ENCODE data around the gene AKIRIN1.
"Not testable (repeated sequence)": the region's sequence is repeated elsewhere in the genome, so short reads cannot be mapped to it uniquely, and the experiment has no call there.

AKIRIN1 gene

DNA sequence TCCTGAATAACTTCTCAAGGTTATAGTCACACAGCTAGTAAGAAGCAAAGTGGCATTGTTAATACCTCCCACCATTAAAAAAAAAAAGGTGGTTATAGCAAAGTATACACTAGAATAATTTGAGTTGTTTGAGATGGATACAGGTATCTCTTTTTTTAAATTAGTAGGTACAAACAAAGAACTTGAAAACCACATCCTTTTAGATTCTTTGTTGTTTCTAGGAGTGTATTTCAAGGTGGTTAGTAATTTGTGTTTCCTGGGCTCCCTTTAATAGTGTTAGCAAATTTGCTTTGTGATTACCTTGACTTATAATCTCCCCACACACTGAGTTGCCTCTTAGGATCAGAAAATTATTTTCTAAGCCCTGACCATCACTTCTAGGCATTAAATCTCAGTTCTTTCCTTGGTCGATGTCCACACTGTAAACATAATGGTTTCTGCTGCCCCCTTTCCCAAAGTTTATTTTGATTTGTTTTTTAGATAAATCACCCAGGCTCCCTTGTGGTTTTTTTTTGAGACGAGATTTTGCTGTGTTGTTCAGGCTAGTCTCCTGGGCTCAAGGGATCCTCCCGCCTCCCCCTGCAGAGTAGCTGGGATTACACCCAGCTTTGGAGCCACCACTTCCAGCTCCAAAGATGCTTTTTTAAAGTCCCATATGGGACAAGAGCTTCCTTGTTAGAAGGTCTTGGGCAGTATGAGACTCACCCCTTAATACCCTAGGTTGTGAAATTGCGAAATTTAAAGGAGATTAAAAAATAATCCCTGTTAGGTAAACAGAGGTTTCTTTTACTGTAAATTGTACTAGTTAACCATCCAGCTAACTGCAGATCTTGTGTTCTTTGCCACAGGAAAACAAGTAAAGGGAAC lies 6.2 kb downstream of the AKIRIN1 start:
- no peak for DNase-seq

DNA sequence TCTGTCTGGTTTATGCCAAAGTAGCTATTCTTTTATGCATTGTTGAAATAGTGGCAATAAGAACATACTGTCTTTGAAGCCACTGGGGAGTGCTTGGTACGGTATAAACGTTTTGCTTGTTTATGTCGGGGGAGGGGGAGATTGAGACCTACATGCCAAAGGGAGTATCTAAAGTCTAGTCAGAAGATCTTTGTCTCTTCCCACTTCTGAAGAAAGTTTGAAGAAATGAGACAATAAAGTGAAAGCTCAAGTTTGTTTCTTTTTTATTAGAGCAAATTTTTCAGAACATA lies 6.8 kb downstream of the AKIRIN1 start:
- DNase-seq: no peak

DNA sequence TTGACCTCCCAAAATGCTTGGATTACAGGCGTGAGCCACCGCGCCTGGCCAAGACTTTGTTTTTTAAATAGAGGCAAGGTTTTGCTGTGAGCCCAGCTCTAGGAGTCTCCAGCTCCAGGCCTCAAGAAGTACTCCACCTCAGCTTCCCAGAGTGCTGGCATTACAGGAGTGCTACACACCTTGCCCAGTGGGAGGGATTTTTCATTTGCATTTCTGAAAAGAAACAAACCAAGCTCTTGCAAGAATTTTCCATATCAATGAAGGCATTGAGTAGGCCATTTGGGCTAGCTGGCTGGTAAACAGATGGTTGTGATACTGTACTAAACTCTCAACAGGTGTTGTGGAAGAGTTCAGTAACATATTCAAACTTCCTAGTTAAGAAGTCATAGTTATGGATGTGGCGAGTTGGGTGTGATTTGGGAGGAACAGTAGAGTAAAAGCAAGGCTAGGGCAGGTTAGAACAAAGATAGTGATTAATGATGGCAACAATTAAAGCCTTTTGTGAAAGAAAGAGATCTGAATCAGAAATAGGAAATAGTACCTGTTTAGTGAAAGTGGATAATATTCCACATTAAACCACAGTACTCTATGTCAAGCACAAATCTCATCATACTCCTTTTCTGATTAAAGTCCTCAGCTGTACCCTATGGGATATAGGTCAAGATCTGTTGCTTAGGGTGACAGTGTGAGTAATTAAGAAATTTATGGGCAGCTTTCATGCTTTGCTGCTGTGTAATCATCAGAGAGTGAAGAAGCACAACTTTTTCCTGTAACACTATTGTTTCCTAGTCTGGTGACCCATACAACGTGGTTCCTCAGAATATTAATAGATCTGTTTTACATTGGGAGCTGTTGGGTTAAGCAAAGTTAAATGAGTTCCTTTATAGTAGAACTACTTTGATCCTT lies 10.7 kb downstream of the AKIRIN1 start:
- DNase-seq: no peak

DNA sequence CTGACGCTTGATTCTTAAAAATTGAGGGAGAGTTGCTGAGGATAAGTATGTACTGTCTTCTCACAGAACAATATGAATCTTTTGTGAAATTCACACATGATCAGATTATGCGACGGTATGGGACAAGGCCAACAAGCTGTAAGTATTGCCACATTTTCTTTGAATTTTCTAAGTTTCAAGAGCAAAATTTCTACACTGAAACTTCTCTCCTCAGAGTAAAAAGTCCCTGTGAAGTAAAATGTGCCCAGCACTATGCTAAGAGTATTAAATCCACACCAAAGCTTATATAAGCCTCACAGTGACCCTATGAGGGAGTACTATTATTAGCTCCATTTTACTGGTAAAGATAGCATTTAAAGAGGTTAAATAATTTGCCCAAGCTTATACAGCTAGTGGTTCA lies 12.2 kb downstream of the AKIRIN1 start:
- no peak for DNase-seq

DNA sequence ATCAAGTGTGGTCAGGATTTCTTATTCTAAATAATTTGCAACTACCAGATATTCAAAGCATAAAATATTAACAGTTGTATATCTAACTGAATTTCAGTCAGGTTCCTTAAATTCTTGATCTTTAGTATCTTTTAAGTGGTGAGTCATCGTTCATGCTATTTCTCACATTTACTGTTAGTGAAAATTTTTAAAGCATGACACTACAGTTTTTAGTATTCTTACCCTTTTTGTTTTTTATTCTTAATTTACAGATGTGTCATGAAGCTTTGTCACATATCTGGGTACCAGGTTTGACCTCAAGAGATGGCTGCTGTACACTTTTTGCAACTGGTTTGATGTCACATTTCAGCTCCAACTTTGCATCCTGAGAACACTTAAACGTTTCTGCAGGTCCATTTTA lies 12.7 kb downstream of the AKIRIN1 start:
- DNase-seq: no peak

DNA sequence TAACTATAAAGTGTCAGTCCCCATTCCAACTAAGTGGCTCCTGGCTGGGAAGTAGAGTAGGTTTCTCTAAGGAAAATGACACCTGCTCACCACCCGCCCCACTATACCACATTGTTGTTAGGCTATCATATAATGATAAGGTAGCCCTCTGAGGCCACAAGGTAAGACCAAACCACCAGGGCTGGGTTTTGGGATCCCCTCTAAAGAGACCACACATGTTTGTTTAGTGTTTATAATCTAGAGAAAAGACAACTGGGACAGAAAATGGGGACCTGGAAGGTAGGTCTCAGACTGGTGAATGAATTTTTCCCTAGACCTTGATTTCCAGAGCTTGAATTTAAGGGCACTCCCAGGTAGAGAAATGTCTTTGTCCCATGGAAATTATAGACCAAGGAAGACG lies 15.2 kb downstream of the AKIRIN1 start:
- no peak for DNase-seq

DNA sequence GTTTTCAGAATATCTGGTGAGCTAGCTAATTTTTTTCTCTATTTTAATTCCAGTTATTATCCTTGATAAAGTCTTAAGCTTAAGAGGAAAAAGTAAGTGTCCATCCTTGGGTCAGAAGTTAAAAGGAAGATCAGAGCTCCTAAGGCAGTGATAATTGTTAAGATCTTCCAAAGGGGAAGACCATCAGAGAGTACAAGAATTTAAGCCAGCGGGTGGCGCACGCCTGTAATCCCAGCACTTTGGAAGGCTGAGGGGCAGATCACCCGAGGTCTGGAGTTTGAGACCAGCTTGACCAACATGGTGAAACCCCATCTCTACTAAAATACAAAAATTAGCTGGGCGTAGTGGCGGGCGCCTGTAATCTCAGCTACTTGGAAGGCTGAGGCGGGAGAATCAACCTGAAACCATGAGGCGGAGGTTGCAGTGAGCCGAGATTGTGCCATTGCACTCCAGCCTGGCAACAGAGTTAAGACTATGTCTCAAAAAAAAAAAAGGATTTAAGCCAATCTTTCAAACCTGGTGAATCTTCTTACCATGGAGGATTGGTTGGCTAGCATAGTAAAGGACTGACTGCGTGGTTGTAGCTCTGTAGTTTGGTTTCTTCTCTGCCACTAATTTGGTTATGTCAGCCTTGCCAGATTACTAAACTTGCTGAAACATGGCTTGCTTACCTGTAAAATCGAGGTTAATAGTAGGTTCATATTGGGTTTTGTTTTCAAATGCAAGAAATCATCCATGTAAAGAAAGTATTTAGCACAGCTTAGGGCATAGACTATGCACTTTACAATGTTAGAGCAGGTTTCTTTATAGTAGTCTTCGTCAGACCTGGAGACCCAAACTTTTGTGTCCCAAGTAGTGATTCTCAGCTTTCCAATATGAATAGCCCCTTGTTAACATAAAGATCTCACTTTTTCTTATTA lies 15.9 kb downstream of the AKIRIN1 start:
- DNase-seq: no peak

DNA sequence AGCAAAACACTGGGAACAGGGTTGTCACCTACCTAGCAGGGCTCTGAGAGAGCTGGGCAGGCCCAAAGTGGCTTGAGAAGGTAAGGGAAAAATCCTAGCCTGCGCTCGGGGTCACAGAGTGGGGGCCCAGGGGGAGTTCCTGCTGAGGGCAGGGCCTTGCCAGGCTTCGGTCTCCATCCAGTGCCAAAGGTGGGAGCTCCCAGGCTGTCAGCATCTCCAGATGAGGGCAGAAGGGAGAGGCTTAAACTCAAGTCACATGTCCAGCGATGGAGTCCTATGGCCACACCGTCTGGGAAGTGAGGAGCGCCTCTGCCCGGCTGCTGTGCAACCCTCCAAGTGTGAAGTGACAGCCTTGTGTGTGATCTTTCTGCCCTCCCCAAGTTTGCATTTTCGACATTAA lies 23.9 kb downstream of the AKIRIN1 start:
- not testable (repeated sequence) for DNase-seq

DNA sequence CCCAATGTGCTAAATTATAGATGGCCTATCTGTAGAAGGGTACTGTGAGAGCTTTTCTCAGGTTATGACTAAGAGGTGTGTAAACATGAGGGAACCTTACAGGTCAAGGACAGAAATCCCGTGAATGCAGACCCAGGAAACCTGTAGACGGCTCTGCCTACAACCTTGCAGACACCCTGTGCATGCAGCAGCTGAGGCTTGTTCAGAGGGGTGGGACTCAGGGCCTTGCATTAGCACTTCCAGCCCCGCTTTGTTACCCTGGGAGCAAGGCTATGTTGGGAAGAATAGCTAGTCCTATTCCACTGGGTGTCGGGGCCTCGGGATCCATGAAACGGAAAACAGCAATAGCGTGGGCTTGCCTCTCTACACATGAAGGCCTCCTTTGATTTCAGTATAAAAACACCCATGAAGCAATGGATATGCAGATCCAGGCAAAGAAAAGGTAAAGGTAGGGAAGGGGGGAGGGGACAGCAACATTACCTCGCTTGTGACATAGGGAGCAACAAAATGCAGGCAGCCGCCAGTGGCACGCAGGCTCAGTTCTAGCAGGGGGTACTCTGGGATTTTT lies 25.6 kb downstream of the AKIRIN1 start:
- DNase-seq: no peak

DNA sequence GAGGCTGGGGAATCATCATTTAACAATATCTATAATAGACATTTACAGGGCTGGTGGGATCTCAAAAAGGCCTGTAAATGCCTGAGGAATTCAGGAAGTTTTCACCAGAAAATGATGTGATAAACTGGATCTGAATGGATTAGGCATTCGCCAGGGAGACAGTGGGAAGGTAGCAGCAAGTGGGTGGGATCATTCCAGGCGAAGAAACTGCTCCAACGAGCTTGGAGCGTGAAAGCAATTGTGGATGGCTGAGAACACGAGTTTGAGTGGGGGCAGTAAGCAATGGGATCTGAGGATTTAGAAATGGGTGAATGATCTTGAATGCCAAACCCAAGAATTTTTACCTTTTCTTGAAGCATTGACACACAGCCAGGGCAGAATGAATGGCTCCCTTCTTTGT lies 26.2 kb downstream of the AKIRIN1 start:
- DNase-seq: no peak

DNA sequence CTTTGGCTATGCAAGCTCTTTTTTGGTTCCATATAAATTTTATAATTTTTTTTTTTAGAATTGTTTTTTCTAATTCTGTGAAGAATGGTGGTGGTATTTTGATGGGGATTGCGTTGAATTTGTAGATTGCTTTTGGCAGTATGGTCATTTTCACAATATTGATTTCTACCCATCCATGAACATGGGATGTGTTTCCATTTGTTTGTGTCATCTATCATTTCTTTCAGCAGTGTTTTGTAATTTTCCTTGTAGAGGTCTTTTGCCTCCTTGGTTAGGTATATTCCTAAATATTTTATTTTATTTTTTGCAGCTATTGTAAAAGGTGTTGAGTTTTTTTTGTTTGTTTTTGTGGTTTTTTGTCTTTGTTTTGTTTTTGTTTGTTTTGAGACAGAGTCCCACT lies 29.4 kb downstream of the AKIRIN1 start:
- not testable (repeated sequence) for DNase-seq

DNA sequence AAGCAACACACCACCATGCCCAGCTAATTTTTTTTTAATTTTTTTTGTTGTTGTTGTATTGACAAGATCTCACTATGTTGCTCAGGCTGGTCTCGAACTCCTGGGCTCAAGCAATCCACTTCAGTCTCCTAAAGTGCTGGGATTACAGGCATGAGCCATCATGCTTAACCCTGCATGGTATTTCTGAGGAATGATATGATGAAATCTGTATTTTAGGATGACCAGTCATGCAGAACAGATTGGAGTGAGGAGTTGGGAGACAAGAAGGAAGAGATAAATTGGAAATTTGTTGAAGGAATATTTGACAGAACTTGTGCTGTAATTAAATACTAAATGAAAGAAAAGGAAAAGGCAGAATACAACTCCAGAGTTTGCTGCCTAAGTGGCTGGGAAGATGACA lies 30.4 kb downstream of the AKIRIN1 start:
- DNase-seq: no peak

DNA sequence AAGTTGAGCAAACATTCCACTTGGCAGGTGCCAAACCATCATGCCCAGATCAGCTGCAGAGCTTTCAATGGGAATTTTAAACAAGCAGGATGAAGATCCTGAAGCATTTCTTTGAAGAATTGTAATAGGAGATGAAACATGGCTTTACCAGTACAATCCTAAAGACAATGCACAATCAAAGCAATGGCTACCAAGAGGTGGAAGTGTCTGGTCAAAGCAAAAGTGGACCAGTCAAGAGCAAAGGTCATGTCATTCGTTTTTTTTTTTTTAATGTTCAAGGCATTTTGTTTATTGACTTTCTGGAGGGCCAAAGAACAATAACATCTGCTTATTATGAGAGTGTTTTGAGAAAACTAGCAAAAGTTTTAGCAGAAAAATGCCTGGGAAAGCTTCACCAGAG lies 32.1 kb downstream of the AKIRIN1 start:
- no peak for DNase-seq

DNA sequence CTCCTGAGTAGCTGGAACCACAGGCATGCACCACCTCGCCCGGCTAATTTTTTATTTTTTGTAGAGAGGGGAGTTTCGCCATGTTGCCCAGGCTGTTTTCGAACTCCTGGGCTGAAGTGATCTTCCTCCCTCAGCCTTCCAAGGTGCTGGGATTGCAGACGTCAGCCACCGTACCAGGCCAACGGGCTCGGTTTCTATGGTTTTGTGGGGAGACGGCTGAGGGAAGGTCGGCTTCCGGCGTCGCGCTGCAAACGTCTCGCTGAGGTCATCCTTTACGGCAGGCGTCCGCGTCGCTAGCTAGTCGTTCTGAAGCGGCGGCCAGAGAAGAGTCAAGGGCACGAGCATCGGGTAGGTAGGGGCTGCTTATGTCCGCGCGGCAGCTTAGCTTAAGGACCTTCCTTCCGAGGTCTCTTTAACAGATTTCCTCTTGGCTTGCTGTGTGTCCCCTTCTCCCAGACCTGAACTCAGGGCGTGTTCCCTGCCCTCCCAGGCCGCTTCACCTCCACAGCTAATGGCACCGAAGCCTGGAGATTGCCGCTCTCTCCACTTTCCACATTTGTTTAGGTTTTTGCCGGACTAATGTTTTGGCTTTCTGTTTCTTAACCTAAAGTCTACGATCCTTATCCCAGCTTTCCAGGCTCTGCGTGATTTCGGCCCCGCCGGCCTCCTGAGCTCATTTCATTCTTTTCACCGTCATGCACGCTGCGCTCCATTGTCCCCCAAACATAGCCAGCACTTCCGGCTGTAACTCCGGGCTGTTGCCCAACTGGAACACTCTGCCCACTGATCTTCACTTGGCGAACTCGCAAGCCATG lies 35.2 kb downstream of the AKIRIN1 start, which contains the start of gene NDUFS5:
NDUFS5 (plus strand) TSS at position 300 of the 815 bp plus-strand sequence. CDS start 2,375 bp downstream, outside the sequence.
- DNase-seq: peak; percentile 91

DNA sequence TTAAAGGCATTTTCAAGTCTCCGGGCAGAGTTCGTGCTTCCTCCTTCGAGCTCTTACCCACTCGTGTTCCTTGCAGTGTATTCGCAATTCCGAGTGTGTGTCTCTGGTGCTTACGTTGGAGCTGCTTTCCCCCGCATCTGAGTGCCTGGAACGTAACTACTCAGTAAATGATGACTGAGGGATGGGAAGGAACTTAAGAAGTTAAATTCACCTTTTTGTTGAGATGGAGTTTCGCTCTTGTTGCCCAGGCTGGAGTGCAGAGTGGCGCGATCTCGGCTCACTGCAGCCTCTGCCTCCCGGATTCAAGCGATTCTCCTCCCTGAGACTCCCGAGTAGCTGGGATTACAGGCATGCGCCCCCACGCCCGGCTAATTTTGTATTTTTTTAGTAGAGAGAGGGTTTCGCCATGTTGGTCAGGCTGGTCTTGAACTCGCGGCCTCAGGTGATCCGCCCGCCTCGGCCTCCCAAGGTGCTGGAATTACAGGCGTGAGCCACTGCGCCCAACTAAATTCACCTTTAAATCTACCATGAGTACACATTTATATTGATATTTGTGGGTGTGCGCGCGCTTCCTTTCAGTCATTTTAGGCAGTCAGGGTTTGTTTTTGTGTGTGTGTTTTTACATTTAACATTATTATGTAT lies 35.9 kb downstream of the AKIRIN1 start:
- peak; percentile 11 for DNase-seq

DNA sequence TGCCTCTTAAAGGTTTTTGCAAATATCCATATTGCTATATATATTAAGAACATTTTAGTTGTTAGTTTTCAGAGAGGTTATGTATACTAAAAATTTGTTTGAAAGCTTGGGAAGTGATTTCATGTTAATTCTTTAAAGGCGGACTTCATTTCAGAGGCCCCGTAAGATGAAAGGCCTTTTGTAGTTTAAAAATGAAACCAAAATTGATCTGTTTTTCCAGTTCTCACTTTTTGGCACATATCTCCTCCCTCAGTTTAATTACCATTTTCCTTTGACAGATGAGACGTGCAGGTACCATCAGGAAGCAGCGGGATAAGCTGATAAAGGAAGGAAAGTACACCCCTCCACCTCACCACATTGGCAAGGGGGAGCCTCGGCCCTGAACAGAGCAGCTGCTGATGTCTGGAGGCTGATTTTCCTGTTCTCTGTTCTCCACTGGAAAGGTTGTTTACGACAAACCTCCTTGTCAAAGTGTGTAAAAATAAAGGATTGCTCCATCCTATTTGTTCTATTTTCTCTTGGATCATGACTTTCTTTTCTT lies 43.1 kb downstream of the AKIRIN1 start:
- DNase-seq: no peak

DNA sequence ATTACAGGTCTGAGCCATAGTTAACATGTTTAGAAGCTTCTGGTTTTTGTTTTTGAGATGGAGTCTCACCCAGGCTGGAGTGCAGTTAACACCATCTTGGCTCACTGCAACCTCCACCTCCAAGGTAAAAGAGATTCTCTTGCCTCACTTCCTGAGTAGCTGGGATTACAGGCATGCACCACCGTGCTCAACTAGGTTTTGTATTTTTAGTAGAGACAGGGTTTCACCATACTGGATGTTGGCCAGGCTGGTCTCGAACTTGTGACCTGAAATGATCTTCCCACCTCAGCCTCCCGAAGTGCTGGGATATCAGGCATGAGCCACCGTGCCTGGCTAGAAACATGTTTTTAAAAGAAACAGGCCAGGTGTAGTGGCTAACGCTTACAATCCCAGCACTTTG lies 45.6 kb downstream of the AKIRIN1 start:
- no peak for DNase-seq

DNA sequence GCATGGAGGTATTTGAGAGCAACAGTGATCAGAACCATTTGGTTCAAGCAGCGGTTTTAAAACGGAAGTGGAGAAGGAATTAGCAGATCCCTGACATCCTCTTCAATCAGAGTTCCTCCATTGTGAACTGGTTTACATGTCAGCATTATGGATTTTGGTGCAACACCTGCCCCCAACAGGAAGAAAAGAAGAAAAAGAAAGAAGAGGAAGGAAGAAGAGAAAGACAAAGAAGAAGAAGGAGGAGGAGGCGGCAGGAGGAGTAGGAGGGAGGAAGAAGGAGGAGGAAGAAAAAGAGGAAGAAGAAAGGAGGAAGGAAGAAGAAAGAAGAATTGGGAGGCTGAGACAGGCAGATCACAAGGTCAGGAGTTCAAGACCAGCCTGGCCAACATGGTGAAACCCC lies 52.4 kb downstream of the AKIRIN1 start:
- DNase-seq: no peak

DNA sequence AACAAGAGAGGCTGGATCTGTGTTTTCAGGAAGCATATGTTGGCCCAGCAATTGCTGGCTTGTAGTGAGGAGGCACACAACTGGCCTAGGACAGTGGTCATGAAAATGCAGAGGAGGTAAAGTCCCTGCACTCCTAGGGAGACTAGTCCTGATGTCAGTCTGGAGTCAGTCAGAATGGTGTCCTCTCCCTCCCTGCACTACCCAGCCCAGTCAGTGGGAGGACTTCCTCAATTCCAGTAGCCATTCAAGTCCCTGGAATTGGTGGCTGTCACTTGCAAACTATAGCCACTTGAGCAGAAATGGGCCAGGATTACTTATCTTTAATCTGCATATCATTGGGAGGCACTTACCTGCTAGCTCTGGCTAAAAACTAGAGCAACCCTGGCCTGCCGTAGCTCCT lies 53.7 kb downstream of the AKIRIN1 start:
- no peak for DNase-seq

DNA sequence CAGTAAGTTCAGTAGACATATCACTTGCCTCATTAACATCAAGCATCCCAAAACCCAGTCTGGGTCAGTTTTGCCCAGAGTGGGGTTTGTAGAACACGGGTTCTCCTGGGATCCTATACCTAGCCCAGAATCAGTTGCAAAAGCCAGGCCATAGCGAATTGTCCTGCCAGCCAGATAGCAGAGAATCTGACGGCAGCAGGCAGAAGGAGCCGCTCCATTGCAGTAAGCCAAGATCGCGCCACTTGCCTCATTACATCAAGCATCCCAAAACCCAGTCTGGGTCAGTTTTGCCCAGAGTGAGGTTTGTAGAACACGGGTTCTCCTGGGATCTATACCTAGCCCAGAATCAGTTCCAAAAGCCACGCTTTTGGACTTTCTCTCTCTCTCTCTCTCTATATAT lies 54.2 kb downstream of the AKIRIN1 start:
- DNase-seq: no peak
